ENCODE results near the gene EPN1. TPM values are rescaled to one million over a fixed set of nuclear protein-coding genes. Genes with fewer than 3 reads are reported as not detected.

The EPN1 gene
- polyA plus RNA-seq, 1 donor (not counting 4 experiments of a cell fraction or from before 2014, with no cell fraction given) = 23.3 TPM

DNA sequence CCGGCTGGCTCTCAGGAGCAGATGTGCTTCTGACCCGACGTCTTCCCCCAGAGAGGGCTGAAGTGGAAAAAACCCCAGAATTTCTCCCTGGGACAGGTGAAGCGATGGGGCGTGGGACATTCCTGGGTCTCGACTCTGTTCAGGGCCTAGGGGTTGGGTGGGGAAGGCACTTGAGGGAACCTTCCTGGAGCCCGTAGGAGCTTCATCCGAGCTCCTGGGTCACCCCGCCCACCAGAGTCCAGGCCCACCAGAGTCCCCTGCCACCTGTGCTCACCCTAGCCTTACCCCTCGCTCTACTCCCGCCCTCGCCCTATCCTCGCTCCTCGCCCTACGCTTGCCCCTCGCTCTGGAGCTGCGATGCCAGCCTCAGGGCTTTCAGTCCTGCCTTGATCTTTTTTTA is 23.2 kb downstream of the EPN1 start:
- Histone ChIP-seq H2AFZ (ENCODE audit: control insufficient read depth, low read length) (no peak overlapping the region), H3K36me3 (ENCODE audit: control insufficient read depth in 2 of 2, extremely low read depth in 1 of 2, insufficient read depth in 2 of 2, low read length in 2 of 2) (peaks cover 8 to 37% of the 10 kb centered on the region in 2 experiments), H3K27me3 (ENCODE audit: control insufficient read depth, extremely low read depth, insufficient read depth, low read length) (no peaks in the 10 kb centered on the region), H4K20me1 (ENCODE audit: control insufficient read depth, extremely low read depth, insufficient read depth, low read length) (no peaks in the 10 kb centered on the region), H3K4me3 (ENCODE audit: control insufficient read depth in 2 of 3, extremely low read depth in 1 of 3, insufficient read depth in 2 of 3, low read depth in 1 of 3, low read length in 3 of 3) (no peak overlapping the region), H3K9me3 (ENCODE audit: control insufficient read depth, low read depth, low read length) (no peaks in the 10 kb centered on the region), H3K79me2 (ENCODE audit: control insufficient read depth, insufficient read depth, low read length) (no peaks in the 10 kb centered on the region), H3K9me1 (ENCODE audit: control insufficient read depth, extremely low read depth, insufficient read depth, low read length) (no peaks in the 10 kb centered on the region), H3K27ac (ENCODE audit: control insufficient read depth, insufficient read depth, low read length) (no peak overlapping the region), H3K4me2 (ENCODE audit: control insufficient read depth, extremely low read depth, insufficient read depth, low read depth, low read length) (no peak overlapping the region), H3K4me1 (ENCODE audit: control insufficient read depth, extremely low read depth, insufficient read depth, low read length) (no peaks in the 10 kb centered on the region), H3K9ac (ENCODE audit: control insufficient read depth, extremely low read depth, insufficient read depth, low read length) (no peak overlapping the region)
- FAIRE-seq = no peak
- DNase-seq (ENCODE audit: low read depth, low spot score) = no peak
- no peak for TF ChIP-seq EZH2 (IDR thresholded peaks at IDR 0.05; ENCODE audit: low read length)
- TF ChIP-seq, protein P1, sequence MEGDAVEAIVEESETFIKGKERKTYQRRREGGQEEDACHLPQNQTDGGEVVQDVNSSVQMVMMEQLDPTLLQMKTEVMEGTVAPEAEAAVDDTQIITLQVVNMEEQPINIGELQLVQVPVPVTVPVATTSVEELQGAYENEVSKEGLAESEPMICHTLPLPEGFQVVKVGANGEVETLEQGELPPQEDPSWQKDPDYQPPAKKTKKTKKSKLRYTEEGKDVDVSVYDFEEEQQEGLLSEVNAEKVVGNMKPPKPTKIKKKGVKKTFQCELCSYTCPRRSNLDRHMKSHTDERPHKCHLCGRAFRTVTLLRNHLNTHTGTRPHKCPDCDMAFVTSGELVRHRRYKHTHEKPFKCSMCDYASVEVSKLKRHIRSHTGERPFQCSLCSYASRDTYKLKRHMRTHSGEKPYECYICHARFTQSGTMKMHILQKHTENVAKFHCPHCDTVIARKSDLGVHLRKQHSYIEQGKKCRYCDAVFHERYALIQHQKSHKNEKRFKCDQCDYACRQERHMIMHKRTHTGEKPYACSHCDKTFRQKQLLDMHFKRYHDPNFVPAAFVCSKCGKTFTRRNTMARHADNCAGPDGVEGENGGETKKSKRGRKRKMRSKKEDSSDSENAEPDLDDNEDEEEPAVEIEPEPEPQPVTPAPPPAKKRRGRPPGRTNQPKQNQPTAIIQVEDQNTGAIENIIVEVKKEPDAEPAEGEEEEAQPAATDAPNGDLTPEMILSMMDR (optimal IDR thresholded peaks at IDR 0.05 in 1 of 3, IDR thresholded peaks at IDR 0.05 in 1 of 3, conservative IDR thresholded peaks at IDR 0.05 in 1 of 3; ENCODE audit: extremely low read depth in 1 of 3, insufficient read depth in 2 of 3, low read length in 3 of 3) = no peak
- dilution Hi-C loops (cut with MboI; ENCODE audit: extremely low pct_ligation_motif_present, low sequenced_read_pairs) = no loop called here

DNA sequence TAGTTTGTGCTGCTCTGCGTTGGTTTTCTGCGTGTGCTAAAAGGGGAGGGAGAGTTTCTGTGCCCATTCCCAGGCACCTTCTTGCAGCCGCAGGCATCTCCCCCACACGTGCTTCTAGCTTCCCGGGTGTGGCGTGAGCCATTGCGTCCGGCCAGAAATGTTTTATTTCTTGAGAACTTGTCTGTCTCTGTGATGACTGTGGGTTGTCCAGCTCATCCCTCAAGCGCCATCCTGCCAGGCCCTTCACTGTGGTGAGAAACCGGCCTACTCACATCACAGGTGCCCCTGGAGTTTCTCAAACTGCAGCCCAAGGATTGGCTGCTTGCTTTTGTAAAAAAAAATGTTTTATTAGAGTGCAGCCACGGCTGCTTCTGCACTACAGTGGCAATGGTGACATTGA is 24.2 kb downstream of the EPN1 start:
- no peak for FAIRE-seq

More for the DNA sequence above, 24.2 kb downstream of the EPN1 start:
- no peaks in the 10 kb centered on the region for H3K4me1 ChIP-seq (ENCODE audit: control insufficient read depth, extremely low read depth, insufficient read depth, low read length)
- DNase-seq (ENCODE audit: low read depth, low spot score) = no peak
- H3K79me2 ChIP-seq (ENCODE audit: control insufficient read depth, insufficient read depth, low read length) = no peaks in the 10 kb centered on the region
- H2AFZ ChIP-seq (ENCODE audit: control insufficient read depth, low read length) = no peak overlapping the region
- H3K36me3 ChIP-seq (ENCODE audit: control insufficient read depth in 2 of 2, extremely low read depth in 1 of 2, insufficient read depth in 2 of 2, low read length in 2 of 2) = peaks cover 11 to 38% of the 10 kb centered on the region in 2 experiments
- H4K20me1 ChIP-seq (ENCODE audit: control insufficient read depth, extremely low read depth, insufficient read depth, low read length) = no peaks in the 10 kb centered on the region
- H3K27ac ChIP-seq (ENCODE audit: control insufficient read depth, insufficient read depth, low read length) = no peak overlapping the region
- no peaks in the 10 kb centered on the region for H3K27me3 ChIP-seq (ENCODE audit: control insufficient read depth, extremely low read depth, insufficient read depth, low read length)
- H3K4me2 ChIP-seq (ENCODE audit: control insufficient read depth, extremely low read depth, insufficient read depth, low read depth, low read length) = no peak overlapping the region
- no peak overlapping the region for H3K4me3 ChIP-seq (ENCODE audit: control insufficient read depth in 2 of 3, extremely low read depth in 1 of 3, insufficient read depth in 2 of 3, low read depth in 1 of 3, low read length in 3 of 3)
- H3K9ac ChIP-seq (ENCODE audit: control insufficient read depth, extremely low read depth, insufficient read depth, low read length) = no peak overlapping the region
- H3K9me1 ChIP-seq (ENCODE audit: control insufficient read depth, extremely low read depth, insufficient read depth, low read length) = no peaks in the 10 kb centered on the region
- no peaks in the 10 kb centered on the region for H3K9me3 ChIP-seq (ENCODE audit: control insufficient read depth, low read depth, low read length)
- dilution Hi-C loops (cut with MboI; ENCODE audit: extremely low pct_ligation_motif_present, low sequenced_read_pairs) = no loop called here
- TF ChIP-seq EZH2 (IDR thresholded peaks at IDR 0.05; ENCODE audit: low read length) = no peak
- TF ChIP-seq, protein P1 (optimal IDR thresholded peaks at IDR 0.05 in 1 of 3, IDR thresholded peaks at IDR 0.05 in 1 of 3, conservative IDR thresholded peaks at IDR 0.05 in 1 of 3; ENCODE audit: extremely low read depth in 1 of 3, insufficient read depth in 2 of 3, low read length in 3 of 3) = no peak
